ENCODE measurements around the gene NXPH2.

Gene NXPH2

GRCh38 chr2:138779781-138780445, at the start of gene NXPH2:
TSS of gene NXPH2 (minus strand) at chr2:138780390. CDS start at chr2:138780241, 149 bp downstream.
- Histone ChIP-seq H3K36me3 (ENCODE audit: insufficient read depth, low read length) (no peaks in the 10 kb centered on the region), H3K4me1 (ENCODE audit: insufficient read depth, low read length) (peaks cover 16% of the 10 kb centered on the region), H3K9ac (ENCODE audit: low read length) (no peak within 1 kb of the TSS), H3K27ac (ENCODE audit: low read depth, low read length) (no peak within 1 kb of the TSS), H3K4me3 (ENCODE audit: low read depth in 1 of 2, low read length in 2 of 2) (peak within 1 kb of the TSS; percentile 1 to 27), H3K9me3 (ENCODE audit: low read length) (no peaks in the 10 kb centered on the region), H3K27me3 (ENCODE audit: control insufficient read depth in 1 of 2, insufficient read depth in 2 of 2, low read length in 2 of 2) (peaks cover 27 to 41% of the 10 kb centered on the region in 2 donors)

- Histone ChIP-seq H3K4me3 (ENCODE audit: low read depth in 1 of 2, low read length in 2 of 2) (no peak overlapping the region), H3K27me3 (ENCODE audit: control insufficient read depth in 1 of 2, insufficient read depth in 2 of 2, low read length in 2 of 2) (no peaks in the 10 kb centered on the region), H3K9me3 (ENCODE audit: low read length) (no peaks in the 10 kb centered on the region), H3K9ac (ENCODE audit: low read length) (no peak overlapping the region), H3K36me3 (ENCODE audit: insufficient read depth, low read length) (no peaks in the 10 kb centered on the region), H3K4me1 (ENCODE audit: insufficient read depth, low read length) (no peaks in the 10 kb centered on the region), H3K27ac (ENCODE audit: low read depth, low read length) (no peak overlapping the region)
Measured at GRCh38 chr2:138829326-138829919, 49.2 kb upstream of the NXPH2 start.

GRCh38 chr2:138827426-138828054, 47.4 kb upstream of the NXPH2 start:
- H3K27ac ChIP-seq (ENCODE audit: low read depth, low read length): no peak overlapping the region
- no peaks in the 10 kb centered on the region for H3K9me3 ChIP-seq (ENCODE audit: low read length)
- no peak overlapping the region for H3K9ac ChIP-seq (ENCODE audit: low read length)
- no peaks in the 10 kb centered on the region for H3K36me3 ChIP-seq (ENCODE audit: insufficient read depth, low read length)
- no peak overlapping the region for H3K4me3 ChIP-seq (ENCODE audit: low read depth in 1 of 2, low read length in 2 of 2)
- H3K27me3 ChIP-seq (ENCODE audit: control insufficient read depth in 1 of 2, insufficient read depth in 2 of 2, low read length in 2 of 2): no peaks in the 10 kb centered on the region
- no peaks in the 10 kb centered on the region for H3K4me1 ChIP-seq (ENCODE audit: insufficient read depth, low read length)

GRCh38 chr2:138823666-138824065, 43.5 kb upstream of the NXPH2 start:
- Histone ChIP-seq H3K4me3 (ENCODE audit: low read depth in 1 of 2, low read length in 2 of 2) (no peak overlapping the region), H3K9me3 (ENCODE audit: low read length) (no peaks in the 10 kb centered on the region), H3K27ac (ENCODE audit: low read depth, low read length) (no peak overlapping the region), H3K27me3 (ENCODE audit: control insufficient read depth in 1 of 2, insufficient read depth in 2 of 2, low read length in 2 of 2) (no peaks in the 10 kb centered on the region), H3K36me3 (ENCODE audit: insufficient read depth, low read length) (no peaks in the 10 kb centered on the region), H3K9ac (ENCODE audit: low read length) (no peak overlapping the region), H3K4me1 (ENCODE audit: insufficient read depth, low read length) (no peaks in the 10 kb centered on the region)

- H3K9ac ChIP-seq (ENCODE audit: low read length): no peak overlapping the region
- H3K27ac ChIP-seq (ENCODE audit: low read depth, low read length): no peak overlapping the region
- H3K4me3 ChIP-seq (ENCODE audit: low read depth in 1 of 2, low read length in 2 of 2): no peak overlapping the region
- no peaks in the 10 kb centered on the region for H3K9me3 ChIP-seq (ENCODE audit: low read length)
- H3K36me3 ChIP-seq (ENCODE audit: insufficient read depth, low read length): no peaks in the 10 kb centered on the region
- H3K27me3 ChIP-seq (ENCODE audit: control insufficient read depth in 1 of 2, insufficient read depth in 2 of 2, low read length in 2 of 2): no peaks in the 10 kb centered on the region
- H3K4me1 ChIP-seq (ENCODE audit: insufficient read depth, low read length): no peaks in the 10 kb centered on the region
Measured at GRCh38 chr2:138819964-138820363, 39.8 kb upstream of the NXPH2 start.

- H3K4me3 ChIP-seq (ENCODE audit: low read depth in 1 of 2, low read length in 2 of 2): no peak overlapping the region
- H3K9ac ChIP-seq (ENCODE audit: low read length): no peak overlapping the region
- H3K27ac ChIP-seq (ENCODE audit: low read depth, low read length): no peak overlapping the region
Measured at GRCh38 chr2:138818556-138818955, 38.4 kb upstream of the NXPH2 start.

GRCh38 chr2:138814123-138814898, 34.1 kb upstream of the NXPH2 start:
- Histone ChIP-seq H3K9ac (ENCODE audit: low read length) (no peak overlapping the region), H3K27me3 (ENCODE audit: control insufficient read depth in 1 of 2, insufficient read depth in 2 of 2, low read length in 2 of 2) (no peaks in the 10 kb centered on the region), H3K27ac (ENCODE audit: low read depth, low read length) (no peak overlapping the region), H3K36me3 (ENCODE audit: insufficient read depth, low read length) (no peaks in the 10 kb centered on the region), H3K4me3 (ENCODE audit: low read depth in 1 of 2, low read length in 2 of 2) (no peak overlapping the region), H3K4me1 (ENCODE audit: insufficient read depth, low read length) (no peaks in the 10 kb centered on the region), H3K9me3 (ENCODE audit: low read length) (no peaks in the 10 kb centered on the region)

More at GRCh38 chr2:138818556-138818955, 38.4 kb upstream of the NXPH2 start:
- Histone ChIP-seq H3K4me1 (ENCODE audit: insufficient read depth, low read length) (no peaks in the 10 kb centered on the region), H3K9me3 (ENCODE audit: low read length) (no peaks in the 10 kb centered on the region), H3K27me3 (ENCODE audit: control insufficient read depth in 1 of 2, insufficient read depth in 2 of 2, low read length in 2 of 2) (no peaks in the 10 kb centered on the region), H3K36me3 (ENCODE audit: insufficient read depth, low read length) (no peaks in the 10 kb centered on the region)

GRCh38 chr2:138811431-138811830, 31.2 kb upstream of the NXPH2 start:
- Histone ChIP-seq H3K36me3 (ENCODE audit: insufficient read depth, low read length) (no peaks in the 10 kb centered on the region), H3K4me1 (ENCODE audit: insufficient read depth, low read length) (no peaks in the 10 kb centered on the region), H3K27me3 (ENCODE audit: control insufficient read depth in 1 of 2, insufficient read depth in 2 of 2, low read length in 2 of 2) (no peaks in the 10 kb centered on the region), H3K4me3 (ENCODE audit: low read depth in 1 of 2, low read length in 2 of 2) (no peak overlapping the region), H3K27ac (ENCODE audit: low read depth, low read length) (no peak overlapping the region), H3K9me3 (ENCODE audit: low read length) (no peaks in the 10 kb centered on the region), H3K9ac (ENCODE audit: low read length) (no peak overlapping the region)

- Histone ChIP-seq H3K9ac (ENCODE audit: low read length) (no peak overlapping the region), H3K27ac (ENCODE audit: low read depth, low read length) (no peak overlapping the region), H3K4me3 (ENCODE audit: low read depth in 1 of 2, low read length in 2 of 2) (no peak overlapping the region), H3K27me3 (ENCODE audit: control insufficient read depth in 1 of 2, insufficient read depth in 2 of 2, low read length in 2 of 2) (no peaks in the 10 kb centered on the region), H3K36me3 (ENCODE audit: insufficient read depth, low read length) (no peaks in the 10 kb centered on the region), H3K4me1 (ENCODE audit: insufficient read depth, low read length) (no peaks in the 10 kb centered on the region), H3K9me3 (ENCODE audit: low read length) (no peaks in the 10 kb centered on the region)
Measured at GRCh38 chr2:138794724-138795123, 14.5 kb upstream of the NXPH2 start.

DNA sequence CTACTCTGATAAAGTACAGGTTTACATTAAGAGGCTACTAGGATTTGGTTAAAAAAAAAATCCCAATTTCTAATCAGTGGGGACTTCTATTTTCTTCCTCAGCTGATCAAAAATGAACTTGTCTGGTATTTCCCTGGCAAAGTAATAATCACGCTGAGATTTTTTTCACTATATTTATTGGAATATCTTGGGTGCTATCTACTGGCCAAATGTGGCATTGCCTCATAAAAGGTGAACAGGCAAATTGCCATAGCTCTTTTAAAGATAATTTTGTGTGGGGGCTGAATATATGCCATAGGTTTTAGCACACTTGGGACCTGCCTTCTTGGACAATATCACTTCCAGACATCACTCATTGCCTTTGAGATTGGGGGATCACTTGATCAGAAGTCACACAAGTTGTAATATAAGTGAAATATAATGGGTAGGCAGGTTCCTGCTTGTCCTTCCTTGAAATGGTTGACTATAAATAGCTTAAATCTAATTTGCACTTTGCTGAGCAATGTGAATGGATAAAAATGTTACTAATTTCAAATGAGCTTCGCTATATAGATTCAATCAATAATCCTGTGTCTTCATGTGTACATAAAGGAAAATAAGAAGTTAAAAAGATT, 7.0 kb upstream of the NXPH2 start:
- H3K9me3 ChIP-seq (ENCODE audit: low read length): no peaks in the 10 kb centered on the region
- no peak overlapping the region for H3K4me3 ChIP-seq (ENCODE audit: low read depth in 1 of 2, low read length in 2 of 2)
- H3K36me3 ChIP-seq (ENCODE audit: insufficient read depth, low read length): no peaks in the 10 kb centered on the region
- no peak overlapping the region for H3K27ac ChIP-seq (ENCODE audit: low read depth, low read length)
- H3K27me3 ChIP-seq (ENCODE audit: control insufficient read depth in 1 of 2, insufficient read depth in 2 of 2, low read length in 2 of 2): no peaks in the 10 kb centered on the region
- no peaks in the 10 kb centered on the region for H3K4me1 ChIP-seq (ENCODE audit: insufficient read depth, low read length)
- H3K9ac ChIP-seq (ENCODE audit: low read length): no peak overlapping the region

GRCh38 chr2:138782383-138782782, 2.2 kb upstream of the NXPH2 start:
- Histone ChIP-seq H3K4me1 (ENCODE audit: insufficient read depth, low read length) (peaks cover 16% of the 10 kb centered on the region), H3K27ac (ENCODE audit: low read depth, low read length) (no peak overlapping the region), H3K27me3 (ENCODE audit: control insufficient read depth in 1 of 2, insufficient read depth in 2 of 2, low read length in 2 of 2) (peaks cover 18 to 33% of the 10 kb centered on the region in 2 donors), H3K36me3 (ENCODE audit: insufficient read depth, low read length) (no peaks in the 10 kb centered on the region), H3K9ac (ENCODE audit: low read length) (no peak overlapping the region), H3K4me3 (ENCODE audit: low read depth in 1 of 2, low read length in 2 of 2) (no peak overlapping the region), H3K9me3 (ENCODE audit: low read length) (no peaks in the 10 kb centered on the region)
